B cell (primary cell): ENCODE results near the gene GGTLC2. TPM values are rescaled to one million over a fixed set of nuclear protein-coding genes. Genes with fewer than 3 reads are reported as not detected.

Experiments
- ATAC-seq: fragments of 200-7000 bp; cut with Tn5 transposase; one replicate; pipeline ENCODE4 v1.10.0; 2021; ENCODE audit warnings: low read depth, mild to moderate bottlenecking, moderate number of reproducible peaks, moderate library complexity
- CTCF ChIA-PET: fragments of 350-600 bp; sonication (Branson Sonifier 250); formaldehyde crosslinking; loops from one replicate; lab custom pipeline; 2021; ENCODE audit warnings: antibody characterized with exemption, inconsistent platforms; lab: Charles Lee
- POLR2A ChIA-PET: fragments of 350-600 bp; sonication (Branson Sonifier 250); formaldehyde crosslinking; loops from one replicate; lab custom pipeline; 2021; ENCODE audit warnings: antibody characterized with exemption; lab: Charles Lee
- DNase-seq: peaks from one replicate; pipeline ENCODE4 v3.0.0; 2013
- H2AFZ ChIP-seq: 2 replicates; pipeline ENCODE4 v1.6.1; 2012; ENCODE audit warnings: mild to moderate bottlenecking, low read depth, low read length; ENCODE audit not compliant: insufficient read depth, poor library complexity, severe bottlenecking
- H3K27ac ChIP-seq, 2 donors: 1 replicate in 1 of 2; 2 replicates in 1 of 2; pipeline ENCODE4 v1.5.1; 2012 to 2013; ENCODE audit warnings: low read length in 2 of 2, mild to moderate bottlenecking in 2 of 2, moderate library complexity in 1 of 2
- H3K27me3 ChIP-seq, 4 experiments: fragments of 200-600 bp in 1 of 4; sonication (generic) in 1 of 4; replicated peaks in 1 of 4; 1 replicate in 2 of 4; 2 replicates in 2 of 4; pipeline versions ENCODE4 v1.6.1 to v1.7.0; 2013 to 2016; ENCODE audit warnings: low read length in 3 of 4, mild to moderate bottlenecking in 2 of 4, mixed read lengths in 1 of 4, moderate library complexity in 1 of 4; ENCODE audit not compliant: insufficient read depth in 4 of 4, control insufficient read depth in 3 of 4; ENCODE audit errors: control extremely low read depth in 1 of 4
- H3K36me3 ChIP-seq, 2 experiments: replicated peaks in 1 of 2; 1 replicate in 1 of 2; 2 replicates in 1 of 2; pipeline versions ENCODE4 v1.6.1 to v1.7.1; 2013; ENCODE audit warnings: low read length in 1 of 2; ENCODE audit not compliant: insufficient read depth in 2 of 2, control insufficient read depth in 1 of 2; ENCODE audit errors: control extremely low read depth in 1 of 2, extremely low read depth in 1 of 2
- H3K4me1 ChIP-seq, 2 donors: fragments of 200-600 bp in 1 of 2; sonication (generic) in 1 of 2; 1 replicate in 1 of 2; 2 replicates in 1 of 2; pipeline versions ENCODE4 v1.5.1 to v1.6.1; 2013 to 2017; ENCODE audit warnings: low read length in 2 of 2; ENCODE audit not compliant: control insufficient read depth in 2 of 2, insufficient read depth in 2 of 2
- H3K4me2 ChIP-seq: replicated peaks from 2 replicates; pipeline ENCODE3; 2012; ENCODE audit warnings: mild to moderate bottlenecking, low read depth, low read length; ENCODE audit not compliant: poor library complexity, severe bottlenecking
- H3K4me3 ChIP-seq, 5 experiments: fragments of 200-600 bp in 1 of 5; sonication (generic) in 1 of 5; 1 replicate in 3 of 5; 2 replicates in 2 of 5; pipeline versions ENCODE4 v1.5.1 to v1.7.0; 2011 to 2016; ENCODE audit warnings: low read length in 4 of 5, mild to moderate bottlenecking in 4 of 5, low read depth in 2 of 5, control low read depth in 1 of 5, moderate library complexity in 1 of 5; ENCODE audit not compliant: insufficient read depth in 1 of 5; ENCODE audit errors: control extremely low read depth in 1 of 5, extremely low read depth in 1 of 5
- H3K79me2 ChIP-seq: fragments of 200-600 bp; sonication (generic); one replicate; pipeline ENCODE4 v1.6.0; 2016; ENCODE audit warnings: low read length; ENCODE audit not compliant: control insufficient read depth, insufficient read depth
- H3K9ac ChIP-seq: fragments of 200-600 bp; sonication (generic); 2 replicates; pipeline ENCODE4 v1.6.1; 2017; ENCODE audit warnings: mild to moderate bottlenecking, low read length, moderate library complexity
- H3K9me3 ChIP-seq, 3 donors: one replicate each; pipeline versions ENCODE4 v1.6.1 to v1.7.1; 2013; ENCODE audit warnings: low read length in 2 of 3; ENCODE audit not compliant: control insufficient read depth in 2 of 3, insufficient read depth in 1 of 3; ENCODE audit errors: control extremely low read depth in 1 of 3
- H4K20me1 ChIP-seq: 2 replicates; pipeline ENCODE4 v1.6.0; 2012; ENCODE audit warnings: mild to moderate bottlenecking, low read length; ENCODE audit not compliant: insufficient read depth, control insufficient read depth, poor library complexity, severe bottlenecking
- H3K27ac Mint-ChIP-seq: one replicate; pipeline ENCODE4 v1.8.0; 2021; ENCODE audit warnings: mixed read lengths
- H3K27me3 Mint-ChIP-seq: one replicate; pipeline ENCODE4 v1.8.0; 2021; ENCODE audit warnings: mixed read lengths
- H3K4me1 Mint-ChIP-seq: one replicate; pipeline ENCODE4 v1.8.0; 2021; ENCODE audit warnings: mixed read lengths
- H3K4me3 Mint-ChIP-seq: one replicate; pipeline ENCODE4 v1.8.0; 2021; ENCODE audit warnings: mixed read lengths
- H3K9me3 Mint-ChIP-seq: one replicate; pipeline ENCODE4 v1.8.0; 2022; ENCODE audit warnings: mixed read lengths; ENCODE audit not compliant: insufficient read depth
- CTCF ChIP-seq: fragments of 200-600 bp; IDR thresholded peaks from one replicate; pipeline ENCODE4 v1.8.0; 2022; ENCODE audit warnings: antibody characterized with exemption, mild to moderate bottlenecking
- EZH2 ChIP-seq: IDR thresholded peaks from 2 replicates; pipeline ENCODE4 v1.6.1; 2012; ENCODE audit warnings: borderline replicate concordance, low read depth, mild to moderate bottlenecking, moderate library complexity, low read length; ENCODE audit not compliant: insufficient read depth, poor library complexity, severe bottlenecking
- WGBS: methylation state at CpG from one replicate; pipeline ENCODE4 v1.1.5; 2013; ENCODE audit warnings: missing lambda C conversion rate; ENCODE audit not compliant: insufficient coverage; 5-methylcytosine and 5-hydroxymethylcytosine counted together
- intact Hi-C: fragments of 100-400 bp; cut with micrococcal nuclease; formaldehyde crosslinking; loops from one replicate; pipeline ENCODE4 v1.10.0; 2022
- polyA plus RNA-seq: library from polyadenylated mRNA; depleted of rRNA; stranded (reverse); fragments of >200 nt; gene quantifications from 2 replicates; pipeline ENCODE4 v1.2.3, GENCODE V29; 2012
- total RNA-seq, 2 donors: library from RNA; stranded (reverse); fragments of 120-200 nt in 1 of 2; gene quantifications; 1 replicate in 1 of 2; 2 replicates in 1 of 2; pipeline versions ENCODE4 v1.2.3 to v1.2.4, GENCODE V29; 2013 to 2022

The GGTLC2 gene
- total and polyA plus RNA-seq, 2 donors (not counting 1 experiment from before 2014, with no cell fraction given): not detected

GRCh38 chr22:22618448-22618847 lies 26.0 kb upstream of the GGTLC2 start:
- Histone ChIP-seq H3K4me3 (no peak overlapping the region), H3K9ac (no peak overlapping the region), H3K27ac (no peak overlapping the region), H3K79me2 (no peaks in the 10 kb centered on the region), H3K27me3 (no peaks in the 10 kb centered on the region), H3K9me3 (peaks cover 0 to 11% (median 0%) of the 10 kb centered on the region in 3 donors), H4K20me1 (no peaks in the 10 kb centered on the region), H3K4me2 (no peak overlapping the region), H2AFZ (no peak overlapping the region), H3K4me1 (peaks cover 11 to 12% of the 10 kb centered on the region in 2 donors), H3K36me3 (no peaks in the 10 kb centered on the region)
- intact Hi-C loops: no loop called here
- Mint-ChIP-seq H3K27ac (no peak overlapping the region), H3K9me3 (no peaks in the 10 kb centered on the region), H3K4me1 (peaks cover 18% of the 10 kb centered on the region), H3K4me3 (no peak overlapping the region), H3K27me3 (no peaks in the 10 kb centered on the region)
- TF ChIP-seq CTCF: no peak
- TF ChIP-seq EZH2: no peak
- CTCF ChIA-PET: no interaction called here
- POLR2A ChIA-PET: no interaction called here
- DNase-seq: no peak
- 96% methylated on average over 7 of the region's 7 CpGs for WGBS
- no peak for ATAC-seq

GRCh38 chr22:22618923-22619322 lies 25.5 kb upstream of the GGTLC2 start:
- 85% methylated on average over 2 of the region's 2 CpGs for WGBS
- Histone ChIP-seq H3K27me3 (no peaks in the 10 kb centered on the region), H3K4me1 (peaks cover 11 to 12% of the 10 kb centered on the region in 2 donors), H4K20me1 (no peaks in the 10 kb centered on the region), H3K4me3 (no peak overlapping the region), H3K36me3 (no peaks in the 10 kb centered on the region), H3K4me2 (no peak overlapping the region), H3K27ac (no peak overlapping the region), H2AFZ (no peak overlapping the region), H3K79me2 (no peaks in the 10 kb centered on the region), H3K9ac (no peak overlapping the region), H3K9me3 (peaks cover 0 to 14% (median 0%) of the 10 kb centered on the region in 3 donors)
- TF ChIP-seq CTCF (no peak), EZH2 (no peak)
- no peaks in the 10 kb centered on the region for H3K9me3 Mint-ChIP-seq
- no peaks in the 10 kb centered on the region for H3K27me3 Mint-ChIP-seq
- DNase-seq (no peak), ATAC-seq (no peak)
- ChIA-PET CTCF (interaction anchor here (1.0 kb wide), 2 partner anchors 10 to 91 kb away, joined by 3 read pairs; no protein-coding TSS in a partner anchor), POLR2A (no interaction called here)
- H3K27ac Mint-ChIP-seq: no peak overlapping the region
- H3K4me1 Mint-ChIP-seq: peaks cover 18% of the 10 kb centered on the region
- H3K4me3 Mint-ChIP-seq: no peak overlapping the region
- intact Hi-C loops: no loop called here
